Suprapubic skin (tissue), 4 donors: ENCODE measurements around the gene CISTR. TPM values are rescaled to one million over a fixed set of nuclear protein-coding genes. Genes with fewer than 3 reads are reported as not detected.
A peak's percentile ranks its signal among the peaks of the same experiment; 100 is the strongest.

Experiments used
- DNase-seq, 2 donors: peaks; one replicate each; pipeline ENCODE4 v3.0.0-alpha.2; 2019; ENCODE audit warnings: low spot score in 2 of 2
- H3K27ac ChIP-seq: fragments of 200-600 bp; sonication (generic); one replicate; pipeline ENCODE4 v1.5.1; 2019
- H3K27me3 ChIP-seq: fragments of 200-600 bp; sonication (generic); one replicate; pipeline ENCODE4 v1.5.1; 2019
- H3K36me3 ChIP-seq: fragments of 200-600 bp; sonication (generic); one replicate; pipeline ENCODE4 v1.5.1; 2019
- H3K4me1 ChIP-seq: fragments of 200-600 bp; sonication (generic); one replicate; pipeline ENCODE4 v1.5.1; 2019
- H3K4me3 ChIP-seq: fragments of 200-600 bp; sonication (generic); one replicate; pipeline ENCODE4 v1.5.1; 2019; ENCODE audit warnings: mild to moderate bottlenecking
- H3K9me3 ChIP-seq: fragments of 200-600 bp; sonication (generic); one replicate; pipeline ENCODE4 v1.5.1; 2019
- CTCF ChIP-seq, 2 donors: fragments of 200-600 bp in 1 of 2; fragments of 450-650 bp in 1 of 2; sonication (generic) in 1 of 2; IDR thresholded peaks; one replicate each; pipeline ENCODE4 v1.5.1; 2016 to 2019; ENCODE audit warnings: antibody characterized with exemption in 2 of 2, mild to moderate bottlenecking in 1 of 2, moderate library complexity in 1 of 2
- EP300 ChIP-seq: sonication (generic); formaldehyde crosslinking; IDR thresholded peaks from one replicate; pipeline ENCODE4 v1.6.1; 2017; ENCODE audit warnings: antibody characterized with exemption
- POLR2A ChIP-seq, 2 donors: fragments of 450-650 bp; IDR thresholded peaks; one replicate each; pipeline ENCODE4 v1.6.1; 2017; ENCODE audit warnings: antibody characterized with exemption in 2 of 2, mild to moderate bottlenecking in 2 of 2, moderate library complexity in 2 of 2
- POLR2AphosphoS5 ChIP-seq, 3 donors: sonication (generic); formaldehyde crosslinking; IDR thresholded peaks; one replicate each; pipeline ENCODE4 v1.6.1; 2017; ENCODE audit warnings: antibody characterized with exemption in 3 of 3
- WGBS: methylation state at CpG from one replicate; pipeline ENCODE4 v1.1.5; 2018; 5-methylcytosine and 5-hydroxymethylcytosine counted together
- total RNA-seq, 4 donors: library from RNA; depleted of rRNA; stranded (reverse); fragments of >200 nt; gene quantifications; one replicate each; pipeline ENCODE4 v1.1.0, GENCODE V29; 2016

CISTR gene
- total RNA-seq, 4 donors from 2014 or later, result not detected

GRCh38 chr12:53698948-53699677 lies 52.7 kb downstream of the CISTR start:
- no peaks in the 10 kb centered on the region for H3K36me3 ChIP-seq
- no peaks in the 10 kb centered on the region for H3K9me3 ChIP-seq
- no peak overlapping the region for H3K4me3 ChIP-seq
- DNase-seq, result no peak
- WGBS, result 52% methylated on average over 3 of the region's 3 CpGs
- no peak for TF ChIP-seq EP300
- H3K27me3 ChIP-seq, result peaks cover 69% of the 10 kb centered on the region
- H3K27ac ChIP-seq, result no peak overlapping the region
- H3K4me1 ChIP-seq, result peaks cover 27% of the 10 kb centered on the region

GRCh38 chr12:53696655-53697331 lies 55.0 kb downstream of the CISTR start:
- peak overlapping the region; percentile 45 for H3K4me3 ChIP-seq
- no peaks in the 10 kb centered on the region for H3K36me3 ChIP-seq
- TF ChIP-seq CTCF (IDR thresholded peaks at IDR 0.05) (no peak), EP300 (no peak), POLR2A (IDR thresholded peaks at IDR 0.05) (no peak), POLR2AphosphoS5 (IDR thresholded peaks at IDR 0.05) (no peak)
- peaks cover 76% of the 10 kb centered on the region for H3K27me3 ChIP-seq
- H3K9me3 ChIP-seq, result no peaks in the 10 kb centered on the region
- WGBS, result 23% methylated on average over 23 of the region's 24 CpGs
- peak overlapping the region; percentile 68 for H3K27ac ChIP-seq
- H3K4me1 ChIP-seq, result peaks cover 27% of the 10 kb centered on the region
- no peak for DNase-seq

Other genes with a start within 250 kb of the CISTR start
- not detected for gene NPFF, start 244.5 kb downstream of the CISTR start, total RNA-seq
- gene ATF7, start 125.6 kb downstream of the CISTR start, total RNA-seq, result 10 to 100 TPM; 26.7 to 60.7 (median 40.5) TPM
- 100 to 1,000 TPM; 232 to 381 (median 315) TPM for gene ATP5MC2, start 75.9 kb downstream of the CISTR start, total RNA-seq
- 100 to 1,000 TPM; 287 to 729 (median 317) TPM for gene CALCOCO1, start 24.5 kb downstream of the CISTR start, total RNA-seq
- gene HOXC13, start 186.9 kb upstream of the CISTR start, total RNA-seq, result 10 to 100 TPM in 2 of 4 donors, 1 to 10 TPM in 2; 5.3 to 16.7 (median 10.2) TPM
- 1 to 10 TPM; 3.7 to 6.8 (median 4.7) TPM for gene HOXC12, start 202.9 kb upstream of the CISTR start, total RNA-seq
- 1 to 10 TPM; 3.1 to 3.7 (median 3.5) TPM for gene HOXC11, start 221.1 kb upstream of the CISTR start, total RNA-seq
- gene HOTAIR, start 223.0 kb upstream of the CISTR start, total RNA-seq, result 10 to 100 TPM in 2 of 4 donors, 1 to 10 TPM in 2; 1.4 to 15.7 (median 10.7) TPM
- gene HOXC10, start 233.2 kb upstream of the CISTR start, total RNA-seq, result 10 to 100 TPM in 3 of 4 donors, 1 to 10 TPM in 1; 8.8 to 24.7 (median 13.3) TPM
- 10 to 100 TPM in 1 of 4 donors, 1 to 10 TPM in 3; 4.9 to 12.2 (median 6.1) TPM for gene HOXC9, start 248.2 kb upstream of the CISTR start, total RNA-seq